Fibroblast of mammary gland (primary cell): ENCODE measurements around the gene GNAL.
"Not testable (repeated sequence)": the region's sequence is repeated elsewhere in the genome, so short reads cannot be mapped to it uniquely, and the experiment has no call there.

Experiments used
- DNase-seq: peaks from one replicate; pipeline ENCODE4 v3.0.0-alpha.2; 2010; ENCODE audit warnings: low read depth
- H3K4me3 ChIP-seq: 2 replicates; pipeline ENCODE4 v1.5.1; 2011; ENCODE audit warnings: low read depth, mild to moderate bottlenecking, low read length, moderate library complexity; ENCODE audit not compliant: control insufficient read depth
- TF ChIP-seq, protein P1 (sequence below): conservative IDR thresholded peaks from 2 replicates; pipeline ENCODE4 v1.5.1; 2011; ENCODE audit warnings: low read depth, low read length, inconsistent platforms; ENCODE audit not compliant: control insufficient read depth, insufficient read depth

GNAL gene

DNA sequence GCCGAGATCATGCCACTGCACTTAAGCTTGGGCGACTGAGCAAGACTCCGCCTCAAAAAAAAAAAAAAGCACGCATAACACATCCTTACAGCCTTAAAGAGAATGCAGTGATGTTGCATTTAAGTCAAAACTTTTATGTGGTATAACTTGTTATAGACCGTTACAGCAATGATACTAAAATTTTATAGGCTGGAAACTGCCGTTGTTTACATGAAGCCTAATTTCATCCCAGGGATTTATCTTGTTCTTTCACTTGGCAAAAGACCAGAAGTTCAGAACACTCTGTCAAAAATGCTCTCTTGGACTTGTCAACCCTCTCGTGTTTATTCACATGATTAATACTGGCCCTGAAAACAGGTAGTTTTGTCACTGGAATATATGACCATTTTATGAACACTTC, 7.4 kb downstream of the GNAL start:
- no peak overlapping the region for H3K4me3 ChIP-seq
- no peak for DNase-seq
- TF ChIP-seq, protein P1, sequence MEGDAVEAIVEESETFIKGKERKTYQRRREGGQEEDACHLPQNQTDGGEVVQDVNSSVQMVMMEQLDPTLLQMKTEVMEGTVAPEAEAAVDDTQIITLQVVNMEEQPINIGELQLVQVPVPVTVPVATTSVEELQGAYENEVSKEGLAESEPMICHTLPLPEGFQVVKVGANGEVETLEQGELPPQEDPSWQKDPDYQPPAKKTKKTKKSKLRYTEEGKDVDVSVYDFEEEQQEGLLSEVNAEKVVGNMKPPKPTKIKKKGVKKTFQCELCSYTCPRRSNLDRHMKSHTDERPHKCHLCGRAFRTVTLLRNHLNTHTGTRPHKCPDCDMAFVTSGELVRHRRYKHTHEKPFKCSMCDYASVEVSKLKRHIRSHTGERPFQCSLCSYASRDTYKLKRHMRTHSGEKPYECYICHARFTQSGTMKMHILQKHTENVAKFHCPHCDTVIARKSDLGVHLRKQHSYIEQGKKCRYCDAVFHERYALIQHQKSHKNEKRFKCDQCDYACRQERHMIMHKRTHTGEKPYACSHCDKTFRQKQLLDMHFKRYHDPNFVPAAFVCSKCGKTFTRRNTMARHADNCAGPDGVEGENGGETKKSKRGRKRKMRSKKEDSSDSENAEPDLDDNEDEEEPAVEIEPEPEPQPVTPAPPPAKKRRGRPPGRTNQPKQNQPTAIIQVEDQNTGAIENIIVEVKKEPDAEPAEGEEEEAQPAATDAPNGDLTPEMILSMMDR, result no peak

GRCh38 chr18:11700876-11701275, 11.8 kb downstream of the GNAL start:
- no peak overlapping the region for H3K4me3 ChIP-seq
- DNase-seq, result no peak
- TF ChIP-seq, protein P1, result no peak

- no peak for DNase-seq
- H3K4me3 ChIP-seq, result no peak overlapping the region
- TF ChIP-seq, protein P1, result no peak
These were observed 21.5 kb downstream of the GNAL start for GRCh38 chr18:11710578-11710977.

DNA sequence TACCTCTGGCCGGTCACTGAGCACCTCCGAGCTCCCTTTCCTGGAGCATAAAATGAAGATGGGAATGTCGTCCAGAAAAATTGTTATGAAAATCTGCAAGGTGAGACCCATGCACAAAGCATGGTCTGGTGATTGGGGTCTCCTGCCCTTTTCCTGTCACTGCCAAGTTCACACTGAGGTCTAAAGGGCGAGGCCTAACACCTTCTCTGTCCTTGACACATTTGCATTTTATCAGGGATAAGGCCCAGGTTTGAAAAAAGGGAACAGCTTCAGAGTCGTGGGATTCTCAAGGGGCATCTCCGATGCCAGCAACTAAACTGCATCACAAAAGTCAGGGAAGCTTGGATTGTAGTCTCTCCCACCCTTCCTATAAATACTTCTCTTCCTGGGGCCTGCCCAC, 24.7 kb downstream of the GNAL start:
- no peak overlapping the region for H3K4me3 ChIP-seq
- TF ChIP-seq, protein P1, result no peak
- DNase-seq, result no peak

DNA sequence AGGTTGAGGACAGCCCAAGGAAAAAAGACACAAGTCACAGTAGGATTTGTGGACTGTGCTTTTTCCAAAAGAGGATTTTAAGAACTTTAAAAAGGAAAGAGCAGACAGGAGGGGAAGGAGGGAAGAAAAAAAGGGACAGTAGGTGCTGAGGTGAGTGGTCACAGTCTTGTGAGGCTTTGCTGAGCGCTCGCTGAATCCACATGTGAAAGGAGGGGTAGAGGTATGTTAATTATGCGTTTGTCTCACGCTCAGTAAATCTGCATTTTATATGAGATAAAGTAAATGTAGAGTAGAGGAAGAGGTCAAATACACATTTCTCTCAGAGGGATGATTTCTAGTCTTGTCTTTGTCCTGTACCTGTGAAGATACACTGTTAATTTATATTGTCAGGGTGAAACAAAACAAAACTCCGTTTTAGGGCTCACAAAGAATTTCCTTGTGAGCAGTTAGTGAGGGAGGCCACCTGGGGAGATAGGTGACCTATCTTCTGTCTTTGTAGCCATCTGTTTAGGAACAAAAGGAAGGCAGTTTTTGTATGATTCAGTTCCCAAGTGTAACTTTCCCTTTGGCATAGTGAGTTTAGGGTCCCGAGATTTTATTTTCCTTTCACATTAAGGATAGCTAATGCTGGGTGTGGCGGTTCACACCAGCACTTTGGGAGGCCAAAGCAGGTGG, 25.3 kb downstream of the GNAL start:
- TF ChIP-seq, protein P1, result no peak
- no peak overlapping the region for H3K4me3 ChIP-seq
- no peak for DNase-seq

- DNase-seq, H3K4me3 ChIP-seq: not testable (repeated sequence)
These were observed 27.8 kb downstream of the GNAL start for GRCh38 chr18:11716767-11717315.

GRCh38 chr18:11719050-11719449, 30.0 kb downstream of the GNAL start:
- TF ChIP-seq, protein P1, result no peak
- H3K4me3 ChIP-seq, result no peak overlapping the region
- DNase-seq, result no peak
